Glomerular endothelial cell (primary cell): ENCODE data around the gene ERC1. TPM values are rescaled to one million over a fixed set of nuclear protein-coding genes. Genes with fewer than 3 reads are reported as not detected.
"Not testable (repeated sequence)": the region's sequence is repeated elsewhere in the genome, so short reads cannot be mapped to it uniquely, and the experiment has no call there.

Source experiments
- DNase-seq: peaks from one replicate; pipeline ENCODE4 v3.0.0-alpha.2; 2011; ENCODE audit warnings: low read depth, low spot score; ENCODE audit errors: extremely low read depth
- total RNA-seq: library from RNA; depleted of rRNA; stranded (reverse); fragments of >200 nt; gene quantifications from 2 replicates; pipeline ENCODE4 v1.2.3, GENCODE V29; 2015

The ERC1 gene
- total RNA-seq, 1 donor from 2014 or later, result 44.4 TPM

DNA sequence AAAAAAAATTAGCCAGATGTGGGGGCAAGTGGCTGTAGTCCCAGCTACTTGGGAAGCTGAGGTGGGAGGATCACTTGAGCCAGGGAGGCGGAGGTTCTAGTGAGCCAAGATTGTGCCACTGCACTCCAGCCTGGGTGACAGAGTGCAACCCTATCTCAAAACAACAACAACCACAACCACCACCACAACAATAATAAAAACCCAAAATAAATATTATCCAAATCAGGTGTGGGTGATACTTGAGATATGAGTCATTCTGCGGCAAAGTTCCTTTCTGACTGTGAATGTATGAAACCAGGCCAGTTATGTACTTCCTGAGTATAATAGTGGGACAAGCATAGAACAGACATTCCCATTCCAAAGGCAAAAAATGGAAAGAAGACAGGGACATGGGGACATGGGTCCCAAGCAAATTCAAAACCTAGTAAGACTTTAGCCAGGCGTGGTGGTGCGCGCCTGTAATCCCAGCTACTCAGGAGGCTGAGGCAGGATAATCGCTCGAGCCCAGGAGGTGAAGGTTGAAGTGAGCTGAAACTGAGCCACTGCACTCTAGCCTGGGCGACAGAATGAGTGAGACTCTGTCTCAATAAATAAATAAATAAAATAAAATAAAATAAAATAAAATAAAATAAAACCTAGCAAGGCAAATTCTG, 9.7 kb upstream of the ERC1 start:
- no peak for DNase-seq

DNA sequence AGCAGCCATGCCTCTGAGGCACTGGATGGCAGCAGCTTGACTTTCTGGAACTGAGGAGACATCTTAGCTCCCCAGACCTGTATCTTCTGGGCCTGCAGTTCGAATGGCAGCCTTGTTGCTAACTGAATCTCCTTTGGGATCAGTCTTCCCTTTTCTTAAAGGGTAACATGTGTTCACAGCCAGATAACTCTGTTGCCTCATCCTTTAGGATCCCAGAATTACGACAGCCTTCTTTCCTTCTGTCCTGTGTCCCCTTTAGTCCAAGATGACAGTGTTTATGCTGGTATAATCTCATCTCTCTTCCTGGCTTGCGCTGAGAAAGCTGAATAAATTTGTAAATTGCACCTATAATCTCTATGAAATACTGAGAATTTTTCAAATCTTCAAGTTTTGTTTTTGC, 9.1 kb upstream of the ERC1 start:
- DNase-seq, result no peak

DNA sequence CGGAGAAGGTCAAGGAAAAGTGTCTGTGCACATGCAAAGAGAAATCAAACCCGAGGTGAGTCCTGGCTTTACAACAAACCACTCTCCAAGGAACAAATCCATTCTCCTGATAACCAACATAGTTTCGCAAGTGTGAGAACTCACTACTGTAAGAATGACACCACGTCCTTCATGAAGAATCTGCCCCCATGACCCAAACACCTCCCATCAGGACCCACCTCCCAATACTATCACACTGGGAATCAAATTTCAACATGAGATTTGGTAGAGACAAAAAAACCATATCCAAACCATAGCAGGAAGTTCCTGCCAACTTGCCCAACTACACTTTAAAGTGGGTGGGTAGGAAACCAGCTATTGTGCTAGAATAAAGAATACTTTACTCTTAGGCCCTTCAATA, 2.4 kb upstream of the ERC1 start:
- no peak for DNase-seq

GRCh38 chr12:989051-989450, 2.0 kb upstream of the ERC1 start:
- DNase-seq, result no peak

GRCh38 chr12:989751-990660, 1.0 kb upstream of the ERC1 start:
- DNase-seq, result no peak

GRCh38 chr12:991350-992333, 619 bp downstream of the ERC1 start:
- DNase-seq, result no peak

DNA sequence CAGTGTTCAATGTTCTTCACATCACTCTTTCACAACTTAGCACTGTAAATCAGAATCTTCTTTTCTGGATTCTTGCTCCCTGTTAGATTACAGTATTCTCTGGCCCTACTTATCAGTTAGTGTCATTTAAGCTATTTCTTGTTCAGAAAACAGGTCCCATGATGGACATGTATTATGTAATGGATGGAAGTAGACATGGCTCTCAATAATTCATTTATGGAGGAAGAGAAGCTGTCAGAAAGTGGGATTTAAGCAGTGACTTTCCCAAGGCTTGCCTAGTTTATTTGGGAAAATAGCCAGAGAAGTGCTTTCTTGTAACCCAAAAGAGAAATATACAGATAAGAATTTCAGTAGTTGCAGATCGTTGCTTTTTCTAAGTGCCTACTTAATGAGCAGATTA, 1.6 kb downstream of the ERC1 start:
- DNase-seq, result no peak

GRCh38 chr12:996881-997280, 5.9 kb downstream of the ERC1 start:
- no peak for DNase-seq

GRCh38 chr12:997505-997904, 6.5 kb downstream of the ERC1 start:
- DNase-seq, result no peak

GRCh38 chr12:998020-998874, 7.2 kb downstream of the ERC1 start:
- DNase-seq, result no peak

GRCh38 chr12:999736-1000135, 8.7 kb downstream of the ERC1 start:
- DNase-seq, result not testable (repeated sequence)

DNA sequence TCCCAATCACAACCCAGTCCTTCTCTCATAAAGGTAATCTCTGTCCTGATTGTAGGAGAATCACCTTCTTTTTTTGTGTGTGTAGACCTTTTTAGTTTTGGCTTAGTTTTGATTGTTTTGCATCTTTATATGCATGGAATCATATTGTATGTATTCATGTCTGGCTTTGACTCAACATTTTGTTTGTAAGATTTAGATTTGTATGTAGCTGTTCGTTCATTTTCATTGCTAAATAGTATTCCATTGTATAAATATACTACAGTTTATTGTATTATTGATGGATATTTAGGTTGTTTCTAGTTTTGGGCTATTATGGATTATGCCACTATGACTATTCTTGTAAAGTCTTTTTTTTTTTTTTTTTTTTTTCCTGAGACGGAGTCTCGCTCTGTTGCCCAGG, 10.5 kb downstream of the ERC1 start:
- DNase-seq, result no peak

DNA sequence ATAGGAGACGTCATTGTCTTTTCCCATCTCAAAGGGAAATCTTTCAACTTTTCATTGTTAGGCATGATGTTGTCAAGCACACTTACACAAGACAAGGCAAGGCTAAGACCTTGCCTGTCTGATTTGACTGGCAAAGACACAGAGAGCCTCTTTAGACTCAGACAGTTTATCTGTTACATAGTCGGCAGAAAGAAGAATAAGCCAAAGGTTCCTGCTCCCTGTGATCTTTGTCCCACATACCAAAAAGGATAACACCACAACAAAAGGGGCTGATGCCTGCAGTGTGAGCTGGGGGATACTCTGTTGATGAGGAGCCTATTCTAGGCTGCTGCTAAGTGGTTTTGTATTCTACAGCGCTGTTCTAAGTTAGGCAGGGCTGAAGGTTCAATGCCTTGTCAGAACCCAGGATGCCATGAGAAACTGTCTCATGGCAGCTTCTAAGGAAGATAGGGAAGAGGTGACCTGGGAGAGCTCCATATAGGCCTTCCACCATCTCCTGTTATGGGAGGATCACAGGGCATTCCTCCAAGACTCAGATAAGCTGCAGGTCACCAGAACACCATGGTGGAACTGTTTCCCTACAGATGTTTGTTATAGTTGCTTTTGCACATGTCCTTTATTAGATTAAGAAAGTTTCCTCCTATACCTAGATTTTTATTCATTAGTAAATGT, 12.7 kb downstream of the ERC1 start:
- no peak for DNase-seq

DNA sequence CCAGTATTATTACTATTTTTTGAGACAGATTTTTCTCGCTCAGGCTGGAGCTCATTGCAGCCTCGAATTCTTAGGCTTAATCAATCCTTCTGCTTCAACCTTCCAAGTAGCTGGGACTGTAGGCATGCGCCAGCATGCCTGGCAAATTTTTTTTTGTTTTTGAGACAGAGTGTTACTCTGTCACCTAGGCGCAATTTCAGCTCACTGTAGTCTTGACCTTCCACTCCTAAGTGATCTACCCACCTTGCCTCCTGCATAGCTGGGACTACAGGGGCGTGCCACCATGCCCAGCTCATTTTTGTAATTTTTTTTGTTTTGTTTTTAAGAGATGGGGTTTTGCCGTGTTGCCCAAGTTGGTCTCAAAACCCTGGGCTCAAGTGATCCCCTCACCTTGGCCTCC, 15.2 kb downstream of the ERC1 start:
- no peak for DNase-seq

DNA sequence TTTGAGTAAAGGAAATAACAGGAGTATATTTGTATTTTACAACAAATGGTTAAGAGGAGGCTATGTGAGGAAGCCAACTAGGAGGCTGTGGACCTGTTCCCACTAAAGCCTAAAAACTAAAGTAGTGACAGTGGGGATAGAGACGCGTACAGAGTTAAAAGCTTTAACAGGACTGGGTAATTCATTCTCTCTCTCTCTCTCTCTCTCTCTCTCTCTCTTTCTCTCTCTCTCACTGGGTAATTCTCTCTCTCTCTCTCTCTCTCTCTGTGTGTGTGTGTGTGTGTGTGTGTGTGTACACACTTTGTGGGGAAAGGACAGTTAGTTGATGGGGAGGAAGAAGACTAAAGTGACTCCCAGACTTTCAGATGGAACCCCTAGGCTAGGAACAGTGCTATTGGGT, 16.3 kb downstream of the ERC1 start:
- DNase-seq, result no peak

- DNase-seq, result no peak
These were observed 17.0 kb downstream of the ERC1 start for GRCh38 chr12:1007994-1008393.

DNA sequence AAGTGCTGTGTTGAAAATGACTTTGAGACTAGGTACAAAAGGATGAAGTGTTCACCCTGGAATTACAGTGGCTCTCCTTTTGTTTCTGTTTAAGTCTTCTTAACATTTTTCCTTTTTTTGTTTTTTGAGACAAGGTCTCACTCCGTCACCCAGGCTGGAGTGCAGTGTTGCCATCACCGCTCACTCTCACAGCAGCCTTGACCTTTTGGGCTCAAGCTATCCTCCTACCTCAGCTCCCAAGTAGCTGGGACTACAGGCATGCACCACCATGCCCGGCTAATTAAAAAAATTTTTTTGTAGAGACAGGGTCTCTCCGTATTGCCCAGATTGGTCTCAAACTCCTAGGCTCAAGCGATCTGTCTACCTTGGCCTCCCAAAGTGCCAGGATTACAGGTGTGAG, 20.1 kb downstream of the ERC1 start:
- no peak for DNase-seq

DNA sequence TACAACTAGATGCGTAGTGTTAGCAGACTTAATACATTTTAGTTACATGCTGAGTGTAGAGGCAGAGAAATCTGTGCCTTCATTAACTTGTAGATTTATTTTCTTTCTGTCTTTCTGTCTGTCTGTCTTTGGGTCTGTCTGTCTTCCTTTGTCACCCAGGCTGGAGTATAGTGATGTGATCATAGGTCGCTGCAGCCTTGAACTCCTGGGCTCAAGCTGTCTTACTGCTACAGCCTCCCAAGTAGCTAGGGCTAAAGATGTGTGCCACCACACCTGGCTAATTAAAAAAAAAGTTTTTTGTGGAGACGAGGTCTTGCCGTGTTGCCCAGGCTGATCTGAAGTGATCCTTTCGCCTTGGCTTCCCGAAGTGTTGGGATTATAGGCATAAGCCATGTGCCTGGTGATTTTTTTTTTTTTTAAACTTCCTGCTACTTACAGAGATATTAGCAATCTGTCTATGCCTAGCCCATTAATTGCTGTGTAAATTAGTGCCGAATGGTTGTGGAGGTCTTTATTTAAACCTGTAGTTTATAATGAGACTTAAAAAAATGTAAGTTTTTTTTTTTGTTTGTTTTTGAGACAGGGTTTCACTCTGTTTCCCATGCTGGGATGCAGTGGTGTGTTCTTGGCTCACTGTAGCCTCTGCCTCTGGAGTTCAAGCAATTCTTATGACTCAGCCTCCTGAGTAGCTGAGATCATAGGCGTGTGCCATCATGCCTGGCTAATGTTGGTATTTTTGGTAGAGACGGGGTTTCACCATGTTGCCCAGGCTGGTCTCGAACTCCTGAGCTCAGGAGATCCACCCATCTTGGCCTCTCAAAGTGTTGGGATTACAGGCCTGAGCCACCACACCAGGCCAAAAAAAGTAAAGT, 22.8 kb downstream of the ERC1 start:
- no peak for DNase-seq

- no peak for DNase-seq
These were observed 28.3 kb downstream of the ERC1 start for GRCh38 chr12:1019283-1019682.
